Stimulated activated CD8-positive, alpha-beta memory T cell treated with anti-CD3 and anti-CD28 coated beads, Interleukin-7, amount 100 ng/mL, for 1 hour (primary cell): ENCODE measurements around the gene KRT23.

ENCODE experiments used
- DNase-seq, 2 donors: peaks; one replicate each; pipeline ENCODE4 v3.0.0-alpha.2; 2020; ENCODE audit warnings: low read depth in 2 of 2

KRT23 gene

GRCh38 chr17:40937384-40937819 is at the start of gene KRT23:
KRT23 (minus strand) TSS chr17:40937646; CDS start chr17:40936603, 1,043 bp downstream.
- DNase-seq, result no peak

- DNase-seq, result no peak
Observed at GRCh38 chr17:40986920-40987319, 49.5 kb upstream of the KRT23 start.

GRCh38 chr17:40984226-40984625 is 46.8 kb upstream of the KRT23 start, which contains the start of gene KRT40:
KRT40 (minus strand) TSS chr17:40984326; CDS start chr17:40984273, 53 bp downstream.
- DNase-seq, result no peak

GRCh38 chr17:40981115-40981514 is 43.7 kb upstream of the KRT23 start:
- no peak for DNase-seq

- DNase-seq, result no peak
Observed at GRCh38 chr17:40980596-40980995, 43.1 kb upstream of the KRT23 start.

- DNase-seq, result no peak
Observed at GRCh38 chr17:40980117-40980516, 42.7 kb upstream of the KRT23 start.

GRCh38 chr17:40978575-40979151 is 41.2 kb upstream of the KRT23 start:
- no peak for DNase-seq

GRCh38 chr17:40975516-40975915 is 38.1 kb upstream of the KRT23 start:
- no peak for DNase-seq

GRCh38 chr17:40974366-40974765 is 36.9 kb upstream of the KRT23 start:
- no peak for DNase-seq

GRCh38 chr17:40967582-40967981 is 30.1 kb upstream of the KRT23 start:
- DNase-seq, result no peak

GRCh38 chr17:40966848-40967247 is 29.4 kb upstream of the KRT23 start, which contains the start of gene KRT39:
KRT39 (minus strand) TSS chr17:40966948; CDS start chr17:40966856, 92 bp downstream.
- DNase-seq, result no peak

GRCh38 chr17:40963838-40964237 is 26.4 kb upstream of the KRT23 start:
- DNase-seq, result no peak

- DNase-seq, result no peak
Observed at GRCh38 chr17:40962059-40962561, 24.7 kb upstream of the KRT23 start.

- DNase-seq, result no peak
Observed at GRCh38 chr17:40961591-40961990, 24.1 kb upstream of the KRT23 start.

GRCh38 chr17:40960144-40960543 is 22.7 kb upstream of the KRT23 start:
- no peak for DNase-seq

GRCh38 chr17:40958086-40958953 is 20.9 kb upstream of the KRT23 start:
- DNase-seq, result no peak

GRCh38 chr17:40956401-40957254 is 19.2 kb upstream of the KRT23 start:
- DNase-seq, result no peak

- DNase-seq, result no peak
Observed at GRCh38 chr17:40953881-40954280, 16.4 kb upstream of the KRT23 start.

GRCh38 chr17:40952661-40953060 is 15.2 kb upstream of the KRT23 start:
- no peak for DNase-seq

GRCh38 chr17:40952154-40952553 is 14.7 kb upstream of the KRT23 start:
- DNase-seq, result no peak

- DNase-seq, result no peak
Observed at GRCh38 chr17:40951011-40951622, 13.7 kb upstream of the KRT23 start.
